Ammon's horn (tissue), 1 donor: ENCODE data around the gene DHRS2.

Source experiments
- DNase-seq: peaks from one replicate; pipeline ENCODE4 v3.0.0-alpha.2; 2016; ENCODE audit warnings: low spot score

DHRS2 gene

DNA sequence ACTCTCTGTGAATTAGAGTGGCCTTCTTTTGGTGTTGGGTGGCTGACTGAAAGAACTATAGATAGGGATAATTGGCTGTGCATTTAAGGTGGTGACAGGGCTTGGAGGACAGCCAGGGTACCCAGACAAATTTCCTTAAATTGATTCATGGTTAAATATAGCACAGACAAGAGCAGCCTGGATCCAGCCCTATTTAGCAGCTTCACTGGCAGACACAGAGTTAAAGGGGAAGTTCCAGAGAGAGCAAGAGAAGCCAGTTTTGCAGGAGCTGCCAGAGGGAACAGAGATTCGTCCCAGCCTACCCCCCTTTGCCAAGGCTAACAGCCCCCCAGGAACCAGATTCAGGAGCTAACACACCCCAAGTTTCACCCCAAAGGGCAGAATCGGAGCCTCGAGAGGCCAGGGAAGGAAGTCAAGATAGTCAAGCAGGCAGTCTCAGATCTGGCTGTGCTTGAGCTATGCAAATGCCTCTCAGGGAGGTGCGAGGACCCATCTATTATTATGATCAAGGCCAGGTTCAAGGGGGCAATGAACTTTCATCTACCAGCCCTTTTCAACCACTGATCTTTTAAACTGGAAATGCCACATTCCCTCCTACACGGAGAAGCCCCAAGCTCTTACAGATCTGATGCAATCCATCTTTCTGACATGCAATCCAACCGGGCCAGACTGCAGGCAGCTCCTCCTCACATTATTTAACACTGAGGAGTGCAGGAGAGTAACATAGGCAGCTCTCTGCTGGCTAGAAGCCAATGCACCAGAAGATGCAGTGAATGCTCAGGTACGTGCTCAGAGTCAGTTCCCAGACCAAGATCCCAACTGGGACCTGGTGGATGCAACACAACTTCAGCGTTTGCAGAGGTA is 58.2 kb downstream of the DHRS2 start:
- no peak for DNase-seq
